SH-SY5Y (cell line): ENCODE data around the gene TTF2.

Source experiments
- GATA2 ChIP-seq: IDR thresholded peaks from 2 replicates; pipeline ENCODE4 v1.6.1; 2011; ENCODE audit warnings: mild to moderate bottlenecking, low read depth, low read length
- GATA3 ChIP-seq: IDR thresholded peaks from 2 replicates; pipeline ENCODE4 v1.6.1; 2011; ENCODE audit warnings: low read depth, mild to moderate bottlenecking, low read length, moderate library complexity

DNA sequence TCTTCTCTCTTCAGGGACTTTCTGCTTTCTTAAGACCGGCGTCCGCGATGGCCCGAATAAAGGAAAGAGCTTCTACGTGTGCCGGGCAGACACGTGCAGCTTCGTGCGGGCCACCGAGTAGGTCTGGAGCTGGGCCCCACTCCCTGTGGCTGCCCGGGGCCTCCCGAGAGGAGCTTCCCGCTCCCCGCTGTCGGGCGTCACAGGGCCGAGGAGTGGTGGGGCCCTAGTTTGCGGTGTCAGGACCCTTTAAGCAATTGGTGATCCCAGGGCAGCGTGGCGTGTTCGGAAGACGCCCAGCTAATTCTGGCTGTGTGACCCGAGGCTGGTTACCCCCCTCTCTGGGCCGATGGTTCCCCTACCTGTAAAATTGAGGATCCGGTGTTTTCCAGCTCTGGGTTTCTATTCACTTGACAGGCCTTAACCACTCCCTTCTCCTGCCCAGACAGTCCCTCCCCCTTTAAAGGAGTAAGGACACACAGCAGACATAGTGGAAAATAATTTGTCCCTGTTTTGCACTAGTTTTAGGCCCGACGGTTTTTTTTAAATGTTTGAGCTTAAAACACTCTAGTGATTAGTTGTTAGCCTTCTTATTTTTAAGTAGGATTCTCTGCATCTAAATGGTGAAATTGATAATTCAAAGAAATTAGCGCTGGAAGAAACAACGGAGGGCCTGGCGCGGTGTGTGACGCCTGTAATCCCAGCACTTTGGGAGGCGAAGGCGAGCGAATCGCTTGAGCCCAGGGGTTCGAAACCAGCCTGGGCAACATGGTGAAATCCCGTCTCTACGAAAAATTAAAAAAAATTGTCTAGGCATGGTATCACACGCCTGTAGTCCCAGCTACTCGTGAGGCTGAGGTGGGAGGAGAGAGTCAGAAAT is 553 bp downstream of the TTF2 start:
- TF ChIP-seq GATA3, result no peak
- no peak for TF ChIP-seq GATA2
